ENCODE results near the gene UNC93A.
A peak's percentile ranks its signal among the peaks of the same experiment; 100 is the strongest.
"Not testable (repeated sequence)": the region's sequence is repeated elsewhere in the genome, so short reads cannot be mapped to it uniquely, and the experiment has no call there.

The UNC93A gene

DNA sequence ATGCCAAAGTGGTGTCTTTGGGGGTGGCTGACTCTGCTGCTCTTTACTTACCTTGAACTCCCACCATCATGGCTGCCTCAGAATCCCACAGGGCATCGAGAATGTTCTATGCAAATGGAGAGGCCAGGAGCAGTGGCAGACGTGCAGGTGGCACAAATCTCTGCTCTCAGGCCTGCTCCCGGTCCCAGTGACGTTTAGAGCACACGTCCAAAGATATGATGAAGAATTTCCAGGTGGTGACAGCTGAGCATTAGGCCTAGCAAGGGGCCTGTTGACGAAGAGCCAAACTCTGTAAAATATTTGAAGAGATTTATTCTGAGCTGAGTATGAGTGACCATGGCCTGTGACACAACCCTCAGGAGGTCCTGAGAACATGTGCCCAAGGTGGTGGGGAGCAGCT, 19.0 kb upstream of the UNC93A start:
- no peak for DNase-seq

DNA sequence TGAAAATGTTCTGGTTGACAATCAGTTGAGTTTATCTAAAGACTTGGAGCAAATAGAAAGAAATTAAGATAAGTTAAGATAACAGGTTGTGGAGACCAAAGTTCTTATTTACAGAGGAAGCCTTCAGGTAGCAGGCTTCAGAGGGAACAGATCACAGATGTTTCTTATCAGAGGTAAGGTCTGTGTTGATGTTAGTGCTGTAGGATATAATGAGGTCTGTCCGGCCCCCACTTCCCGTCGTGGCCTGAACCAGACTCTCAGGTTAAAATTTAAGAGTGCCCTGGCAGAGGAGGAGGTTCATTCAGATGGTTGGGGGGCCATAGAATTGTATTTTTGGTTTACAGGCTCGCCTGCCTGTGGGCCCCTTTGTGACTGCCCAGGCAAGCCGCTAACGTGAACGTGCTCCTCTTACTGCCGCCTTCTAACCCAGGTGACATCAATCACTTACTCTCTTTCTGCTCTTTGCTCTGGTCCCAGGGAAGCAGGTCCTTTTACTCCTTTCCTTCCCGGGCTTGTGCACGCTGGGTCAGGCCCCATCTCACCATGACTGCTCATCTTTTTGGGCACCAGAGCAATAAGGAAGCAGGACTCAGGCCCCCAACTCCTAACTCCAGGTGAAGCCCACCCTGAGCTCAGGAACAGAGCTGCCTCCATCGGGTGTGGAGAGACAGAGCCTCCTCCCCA, 18.3 kb upstream of the UNC93A start:
- no peak for DNase-seq

DNA sequence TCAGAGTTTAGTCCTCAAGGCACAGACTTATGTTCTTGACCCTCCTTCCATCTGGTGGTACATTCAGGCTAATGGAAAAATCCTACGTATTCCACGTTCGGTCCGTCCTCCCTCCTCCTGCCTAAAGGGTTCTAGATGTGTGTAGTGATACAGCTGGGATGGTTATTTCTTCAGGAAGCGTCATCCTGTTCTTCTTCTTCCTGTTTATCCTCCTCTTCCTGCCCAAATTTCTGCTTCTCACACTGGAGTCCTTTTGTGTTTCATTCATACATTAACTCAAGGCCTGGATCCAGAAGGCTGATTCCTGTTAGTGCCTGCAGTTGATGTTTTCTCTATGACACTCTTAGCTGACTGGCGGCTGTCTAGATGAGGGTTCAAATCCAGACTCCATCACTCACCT, 16.8 kb upstream of the UNC93A start:
- DNase-seq, result no peak

DNA sequence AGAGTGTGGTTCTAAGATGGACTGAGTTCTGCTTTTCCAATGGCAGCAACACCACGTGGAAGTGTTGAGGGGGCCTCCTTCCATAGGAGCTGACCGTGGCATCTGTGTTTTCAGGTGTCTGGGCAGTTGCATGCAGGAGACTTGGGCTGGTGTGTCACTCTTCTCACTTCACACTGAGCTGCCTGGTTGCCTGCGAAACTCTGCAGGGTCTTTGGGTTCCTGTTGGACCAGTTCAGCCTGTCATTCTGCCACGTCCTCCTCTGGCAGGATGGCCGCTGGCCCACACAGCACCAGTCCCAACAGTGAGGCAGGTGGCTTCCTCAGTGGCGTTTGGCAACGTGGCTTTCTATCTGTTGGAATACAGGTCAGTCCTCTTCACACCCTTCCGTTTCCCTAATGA, 16.1 kb upstream of the UNC93A start:
- DNase-seq, result no peak

DNA sequence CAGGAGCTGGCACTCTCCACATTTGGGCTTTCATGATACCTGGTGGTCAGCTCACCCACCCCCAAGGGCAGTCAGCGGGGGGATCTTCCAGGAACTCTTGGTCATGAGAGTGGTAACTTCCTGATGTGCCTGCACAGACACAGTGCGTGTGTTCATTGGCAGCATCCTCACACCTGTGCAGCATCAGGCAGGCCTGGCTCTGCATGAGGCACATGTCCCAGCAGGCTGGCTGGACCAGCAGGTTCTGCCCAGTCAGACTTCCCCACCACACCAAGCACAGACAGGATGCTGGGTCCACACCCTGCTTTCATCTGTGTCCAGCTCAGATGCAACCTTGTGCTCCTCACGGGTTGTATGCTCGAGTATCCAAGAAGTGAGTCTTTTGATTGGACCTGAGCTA, 15.7 kb upstream of the UNC93A start:
- no peak for DNase-seq

DNA sequence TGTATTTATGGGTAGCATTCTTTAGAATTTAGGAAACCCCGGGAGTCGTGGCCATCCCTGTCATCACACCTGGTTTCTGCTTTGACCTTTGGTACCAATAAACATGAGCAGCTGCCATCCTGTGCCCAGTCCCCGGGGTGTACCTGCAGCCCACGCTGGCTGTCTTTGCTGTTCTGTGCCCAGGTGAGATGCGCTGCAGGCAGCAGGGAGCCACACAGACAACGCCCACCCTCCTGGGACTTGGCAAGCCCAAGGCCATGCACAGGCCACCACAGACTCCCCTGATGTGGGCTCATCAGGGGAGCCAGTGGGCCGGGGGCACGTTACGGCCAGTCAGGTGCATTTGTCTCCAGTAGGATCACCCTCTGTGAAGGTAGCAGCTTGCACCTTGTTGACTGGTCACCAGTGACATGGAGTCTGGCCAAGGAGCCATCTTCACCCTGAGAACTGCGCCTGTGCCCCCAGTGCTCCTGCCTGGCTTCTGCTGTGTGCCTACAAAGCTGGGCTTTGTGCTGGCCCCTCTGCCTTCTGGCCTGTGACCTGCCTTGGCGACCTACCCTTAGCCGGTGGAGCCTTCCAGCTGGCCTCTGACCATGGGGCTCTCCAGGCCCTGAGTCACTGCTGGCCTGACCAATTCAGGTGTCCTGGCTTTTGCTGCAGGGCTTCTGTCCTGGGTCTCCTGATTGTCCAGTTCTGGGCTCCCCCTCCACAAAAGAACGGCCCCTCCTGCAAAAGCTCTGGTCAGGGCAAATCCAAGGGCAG, 14.2 kb upstream of the UNC93A start:
- no peak for DNase-seq

DNA sequence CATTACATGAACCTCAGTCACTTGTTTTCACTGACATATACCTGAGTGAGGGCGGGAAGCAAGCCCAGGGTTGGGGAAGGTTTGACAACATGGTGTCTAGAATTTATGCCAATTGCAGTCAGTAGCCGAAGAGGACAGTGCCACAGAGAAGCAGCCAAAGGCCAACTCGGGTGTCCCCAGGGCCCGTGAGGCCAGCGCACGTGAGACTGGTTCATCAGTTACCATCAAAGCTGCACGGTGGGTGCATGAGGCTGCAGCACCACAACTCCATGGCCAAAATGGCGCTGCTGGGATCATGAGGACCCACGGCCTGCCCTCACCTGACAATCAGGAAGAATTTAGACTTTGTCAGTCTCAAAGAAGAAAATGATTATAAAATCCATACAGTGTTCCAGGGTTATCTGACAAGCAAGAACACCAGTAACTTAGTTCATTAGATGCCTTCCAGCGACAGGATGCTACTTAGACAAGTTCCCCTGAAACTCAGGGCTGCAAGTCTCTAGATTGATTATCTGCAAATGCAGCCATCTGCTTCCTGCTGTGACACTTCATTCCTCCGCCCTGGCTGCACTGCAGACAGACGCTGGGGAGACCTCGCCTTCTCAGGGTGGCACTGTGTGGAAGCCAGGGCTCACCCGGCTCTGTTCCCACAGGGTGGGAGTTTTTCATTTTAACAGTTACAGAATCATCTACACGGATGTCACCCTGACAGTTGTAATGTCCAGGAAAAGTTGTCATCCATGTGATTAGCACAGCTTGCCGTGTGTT, 12.8 kb upstream of the UNC93A start:
- DNase-seq, result not testable (repeated sequence)

DNA sequence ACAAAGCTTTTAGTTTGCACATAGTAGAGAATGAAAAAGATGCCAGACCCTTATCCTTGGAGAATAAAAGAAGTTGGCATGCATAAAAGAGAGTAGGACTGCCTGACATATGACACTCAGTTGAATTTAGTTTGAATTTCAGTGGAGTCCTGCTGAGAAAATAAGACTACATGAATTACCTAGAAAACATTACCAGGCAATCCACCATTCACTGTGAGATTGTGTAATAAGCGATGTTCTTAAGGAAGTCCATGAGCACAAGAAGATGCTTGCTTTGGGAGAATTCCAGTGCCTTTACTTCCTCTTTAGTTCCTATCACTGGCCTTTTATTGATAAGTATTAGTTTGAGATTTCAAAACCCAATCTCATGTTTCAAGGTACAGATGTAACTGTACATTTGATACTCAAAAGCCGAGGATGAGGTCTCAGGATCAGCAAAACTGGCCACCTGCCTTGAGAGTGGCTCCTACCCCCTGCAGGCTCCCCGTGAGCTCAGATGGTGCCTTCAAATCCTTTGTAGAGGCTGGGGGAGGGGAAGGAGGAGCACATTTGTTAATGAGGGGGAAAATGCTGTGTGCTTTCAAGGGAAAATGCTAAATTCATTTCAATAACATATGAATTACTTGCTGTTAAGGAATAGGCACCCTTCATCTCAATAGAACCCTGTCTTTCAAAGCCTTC, 11.2 kb upstream of the UNC93A start:
- DNase-seq, result no peak

DNA sequence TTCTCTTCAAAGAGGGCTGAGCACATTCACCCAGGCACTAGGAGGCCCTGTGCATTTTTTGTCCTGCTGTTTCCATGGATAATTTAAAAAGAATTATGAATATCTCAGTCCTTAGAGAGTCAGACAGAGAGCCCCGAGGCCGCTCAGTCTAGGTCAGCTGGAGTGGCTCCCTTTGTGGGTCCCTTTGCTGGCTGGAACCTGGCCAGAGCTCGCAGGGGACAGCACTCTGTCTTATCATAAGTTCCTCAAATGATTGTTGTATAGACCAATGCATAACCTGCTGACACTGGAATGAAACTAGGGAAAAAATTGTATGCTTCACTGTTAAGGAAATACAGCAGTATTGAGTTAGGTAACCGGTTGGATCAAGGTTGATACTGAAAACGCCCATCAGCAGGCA, 10.6 kb upstream of the UNC93A start:
- DNase-seq, result not testable (repeated sequence)

DNA sequence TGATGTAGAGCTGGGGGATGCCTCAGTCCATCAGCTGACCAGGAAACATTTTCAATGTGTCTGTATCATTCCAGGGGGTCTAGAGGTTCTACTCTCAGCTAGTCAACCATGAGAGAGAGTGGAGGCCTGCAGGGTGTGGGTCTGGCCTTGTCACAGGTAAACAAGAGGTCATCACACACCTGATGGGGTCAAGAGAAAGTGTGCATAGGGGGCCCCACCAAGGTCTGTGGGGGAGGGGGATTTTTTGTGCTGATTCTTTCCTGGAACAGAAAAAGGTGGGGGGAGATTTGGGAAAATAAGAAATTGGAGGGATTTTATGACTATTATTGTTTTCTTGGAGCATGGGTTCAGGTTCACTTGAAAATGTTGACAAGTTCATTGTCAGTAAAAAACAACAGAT, 8.9 kb upstream of the UNC93A start:
- no peak for DNase-seq

DNA sequence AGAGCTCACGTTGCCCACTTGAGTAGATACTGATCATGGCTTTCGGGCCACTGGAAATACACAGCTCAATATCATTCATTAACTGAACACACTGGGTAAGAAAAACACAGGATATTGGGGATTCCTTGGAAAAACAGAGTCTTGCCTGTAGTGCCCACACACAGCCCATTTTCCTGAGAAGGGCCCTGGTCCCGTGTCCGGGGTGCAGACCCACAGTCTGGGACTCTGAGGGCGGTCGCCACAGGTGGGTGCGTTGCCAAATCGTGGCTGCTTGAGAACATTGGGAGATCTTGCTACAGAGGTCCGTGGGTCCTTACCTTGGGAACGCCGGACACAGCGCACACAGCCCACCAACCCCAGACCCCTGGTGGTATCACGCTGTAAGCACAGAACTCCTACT, 6.5 kb upstream of the UNC93A start:
- not testable (repeated sequence) for DNase-seq

DNA sequence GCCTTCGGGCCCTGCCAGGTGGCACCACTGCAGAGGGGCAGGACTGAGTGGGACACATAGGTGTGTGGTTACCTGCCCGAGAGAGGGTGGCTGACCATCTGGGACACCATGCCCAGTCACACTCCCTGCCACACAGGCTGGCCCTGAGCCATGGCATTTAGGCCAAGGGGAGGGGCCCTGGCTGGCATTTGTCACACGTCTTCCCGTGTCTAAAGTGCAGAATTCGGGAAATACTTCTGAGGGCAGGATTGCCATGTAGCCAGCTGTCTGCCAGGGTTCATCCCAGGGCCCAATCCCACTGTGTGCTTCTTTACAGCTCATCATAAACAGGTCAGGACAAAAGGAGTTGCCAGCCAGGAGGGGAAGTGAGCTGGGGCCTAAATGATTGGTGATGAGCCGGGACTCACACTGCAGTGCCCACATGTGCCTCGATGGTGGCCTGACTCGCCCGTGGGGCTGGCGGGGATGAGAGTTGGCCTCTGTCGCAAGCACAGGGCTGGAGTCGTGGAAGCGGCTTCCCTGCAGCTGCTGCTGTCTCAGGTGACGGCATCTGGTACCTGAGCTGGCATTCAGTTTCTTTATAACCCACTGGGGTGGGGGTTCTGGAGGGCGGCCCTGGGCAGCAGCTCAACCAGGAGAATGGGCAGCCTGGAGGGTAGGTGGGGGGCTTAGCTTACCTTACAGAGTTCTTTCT, 5.9 kb upstream of the UNC93A start:
- DNase-seq, result no peak

DNA sequence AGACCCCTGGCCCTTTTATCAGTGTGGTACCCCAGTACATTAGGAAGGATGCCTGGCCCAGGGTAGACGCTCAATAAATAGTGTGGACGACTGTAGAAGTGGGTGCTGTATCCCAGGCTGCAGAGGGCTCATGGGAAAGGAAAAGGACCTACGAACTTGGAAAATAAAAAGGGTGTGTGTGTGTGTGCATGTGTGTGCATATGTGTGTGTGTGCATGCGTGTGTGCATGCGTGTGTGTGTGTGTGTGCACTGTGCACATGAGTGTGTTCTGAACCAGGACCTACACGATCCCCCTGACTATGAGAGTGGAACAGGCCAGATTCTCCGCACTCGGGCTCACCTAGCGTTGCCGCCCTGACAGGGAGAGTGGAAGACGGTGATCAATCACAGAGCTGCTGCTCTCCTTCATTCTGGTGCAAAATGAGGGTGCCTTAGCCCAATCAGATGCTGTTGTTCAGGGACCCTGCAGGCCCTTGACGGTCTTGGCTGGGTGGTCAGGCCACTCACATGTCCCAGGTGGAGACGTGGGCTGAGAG, 3.5 kb upstream of the UNC93A start:
- no peak for DNase-seq

DNA sequence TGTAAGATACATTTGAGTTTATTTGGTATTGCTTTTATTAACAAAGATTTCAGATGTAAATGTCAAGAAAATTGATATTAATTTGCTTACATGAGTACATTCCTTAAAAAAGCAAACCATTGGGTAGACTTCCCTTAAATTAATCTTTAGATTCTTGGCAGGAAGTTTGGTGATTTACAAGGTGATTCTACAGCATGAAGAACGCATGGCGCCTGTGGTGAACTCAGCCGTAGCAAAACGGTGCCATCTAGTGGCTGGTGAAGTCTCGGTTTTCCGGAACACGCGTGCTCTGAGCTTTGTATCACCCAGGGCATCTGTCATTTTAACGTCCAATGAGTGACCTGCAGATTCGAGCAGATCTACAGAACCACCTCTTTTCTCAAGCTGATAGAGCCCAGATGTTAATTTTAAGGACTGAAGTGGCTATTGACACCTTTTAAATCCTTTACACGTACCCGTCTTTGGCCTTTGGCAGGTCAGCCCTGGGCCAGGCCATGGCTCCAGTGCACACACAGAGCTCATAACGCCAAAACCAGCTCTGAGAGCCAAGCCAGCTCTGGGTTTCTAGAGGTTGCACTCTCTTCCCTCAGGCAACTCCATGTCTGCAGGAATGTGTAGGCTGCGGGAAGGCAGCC, 2.4 kb upstream of the UNC93A start:
- DNase-seq, result peak in 1 of 2 donors; percentile 31

DNA sequence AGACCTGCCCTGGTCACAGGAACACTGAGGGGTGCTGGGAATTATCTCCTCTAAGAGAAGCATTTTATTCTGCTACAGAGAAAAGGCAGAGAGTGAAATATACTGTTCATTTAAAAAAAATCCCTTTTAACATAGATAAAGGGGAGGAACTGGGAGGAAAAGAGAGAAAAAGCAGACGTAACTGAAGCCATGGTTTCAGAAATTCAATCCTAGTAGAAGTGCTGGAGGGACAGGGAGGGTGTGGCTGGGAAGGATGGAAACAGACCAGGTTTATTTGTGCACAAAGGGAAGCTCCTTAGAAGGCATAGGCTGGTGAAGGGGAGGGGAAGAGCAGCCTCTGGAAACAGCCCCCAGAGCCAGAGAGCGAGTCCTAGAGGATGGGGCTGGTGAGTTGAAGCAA, 1.8 kb upstream of the UNC93A start:
- DNase-seq, result not testable (repeated sequence)

DNA sequence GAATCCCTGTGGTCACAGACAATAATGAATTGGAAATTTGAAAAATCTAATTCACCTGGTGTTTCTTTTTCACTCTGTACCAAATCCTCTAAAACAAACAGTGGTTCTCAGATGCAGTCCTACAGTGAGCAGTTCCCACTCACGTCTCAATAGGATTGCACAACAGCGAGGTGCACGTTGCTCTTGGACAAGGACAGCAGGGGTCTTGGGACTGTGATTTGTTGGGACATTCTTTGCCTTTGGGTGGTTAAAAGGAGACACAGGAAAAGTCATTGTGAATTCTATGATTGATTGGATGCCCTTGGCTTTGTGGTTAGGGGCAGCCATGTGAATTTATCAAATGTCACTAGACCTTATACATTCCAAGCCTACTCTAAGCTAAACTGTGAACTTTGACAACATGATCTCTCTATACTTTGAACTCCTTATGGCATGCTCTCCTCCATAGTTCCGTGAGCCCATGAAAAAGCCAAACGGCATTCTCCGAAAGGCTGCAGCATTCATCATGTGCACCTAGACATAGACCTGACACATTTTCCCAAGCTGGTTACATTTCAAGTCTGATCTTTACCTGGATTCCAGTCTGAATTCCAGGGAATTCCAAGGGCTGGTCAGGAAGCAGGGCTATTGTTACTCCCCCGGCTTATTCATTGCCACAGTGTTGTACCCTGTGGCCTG, 647 bp downstream of the UNC93A start:
- DNase-seq, result no peak

DNA sequence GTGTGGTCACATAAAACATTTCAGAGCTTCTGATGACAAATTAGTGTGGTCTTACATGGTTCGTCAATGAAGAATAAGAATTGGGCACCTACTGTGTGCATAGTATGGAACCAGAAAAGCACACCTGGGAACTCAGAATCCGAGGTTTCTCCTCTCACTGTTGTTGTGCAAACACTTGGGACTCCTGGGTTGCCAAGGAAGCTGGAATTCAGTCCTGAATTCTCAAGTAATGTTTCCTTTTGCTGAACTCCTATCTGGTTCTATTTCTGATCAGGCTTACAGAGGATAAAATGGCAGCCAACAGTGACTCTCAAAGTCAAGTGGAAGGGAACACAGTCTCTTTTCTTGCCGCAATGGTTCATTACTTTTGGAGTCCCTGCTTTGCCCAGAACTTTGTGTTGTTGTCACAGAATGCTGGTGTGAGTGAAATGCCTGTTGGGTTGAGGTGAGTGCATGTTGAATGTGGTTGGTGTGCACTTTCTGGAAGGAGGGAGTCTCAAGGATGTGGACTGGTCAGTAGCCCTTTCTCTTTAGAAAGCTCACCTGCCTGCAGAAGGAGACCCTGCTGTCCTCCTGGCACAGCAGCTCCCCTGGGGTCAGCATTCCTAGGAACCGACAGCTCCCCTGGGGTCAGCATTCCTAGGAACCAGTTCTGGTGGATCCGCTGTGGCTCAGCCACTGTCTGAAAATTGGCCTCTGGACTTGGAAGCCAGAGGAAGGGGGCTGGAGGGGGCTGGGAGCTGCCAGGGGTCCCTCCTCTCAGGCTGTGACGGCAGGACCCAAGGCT, 1.4 kb downstream of the UNC93A start:
- no peak for DNase-seq

DNA sequence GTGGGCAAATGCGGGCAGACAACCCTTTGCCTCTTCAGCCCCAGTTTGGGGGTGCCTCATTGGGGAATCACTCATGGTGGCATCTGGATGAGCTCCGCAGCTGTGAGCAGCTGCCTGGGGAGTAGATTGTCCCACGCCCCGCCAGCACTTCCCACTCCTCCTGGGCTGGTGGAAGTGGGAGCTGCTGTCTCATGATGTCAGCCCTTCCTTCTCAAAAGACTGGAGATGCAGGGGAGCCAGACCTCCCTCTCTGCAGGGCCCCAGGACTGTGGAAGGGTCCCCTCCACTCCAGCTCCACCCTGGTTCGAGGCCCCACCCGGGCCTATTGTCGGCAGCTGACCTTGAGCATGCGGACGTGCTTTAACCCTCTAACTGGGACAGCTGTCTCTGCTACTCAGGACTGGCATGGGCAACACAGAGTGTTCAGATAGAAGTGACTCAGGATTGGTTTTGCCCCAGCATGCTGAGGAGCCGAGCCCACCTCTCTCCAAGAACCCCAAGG, 2.0 kb downstream of the UNC93A start:
- no peak for DNase-seq

DNA sequence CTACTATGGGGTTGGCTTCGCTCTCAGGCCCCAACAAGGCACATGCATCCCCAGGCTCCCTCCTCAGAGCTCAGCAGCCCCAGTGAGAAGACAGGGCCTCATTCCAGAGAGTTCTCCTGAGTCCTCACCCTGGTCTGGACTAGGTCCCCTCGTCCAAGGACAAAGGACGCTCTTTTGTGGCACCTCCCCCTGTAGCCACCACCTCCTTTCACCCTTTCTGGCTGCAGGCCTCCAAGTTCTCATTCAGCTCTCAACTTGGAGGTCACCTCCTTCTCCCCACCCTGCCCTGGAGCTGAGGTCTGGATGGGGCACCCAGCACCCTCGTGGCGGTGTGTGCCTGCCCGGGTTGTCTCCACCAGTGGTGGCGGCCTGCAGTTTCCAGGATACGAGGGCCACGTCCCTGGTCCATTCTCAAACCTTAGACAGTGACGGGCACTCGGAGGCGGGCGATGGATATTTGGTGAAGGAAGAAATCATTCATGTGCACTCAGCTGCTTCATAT, 2.5 kb downstream of the UNC93A start:
- no peak for DNase-seq

DNA sequence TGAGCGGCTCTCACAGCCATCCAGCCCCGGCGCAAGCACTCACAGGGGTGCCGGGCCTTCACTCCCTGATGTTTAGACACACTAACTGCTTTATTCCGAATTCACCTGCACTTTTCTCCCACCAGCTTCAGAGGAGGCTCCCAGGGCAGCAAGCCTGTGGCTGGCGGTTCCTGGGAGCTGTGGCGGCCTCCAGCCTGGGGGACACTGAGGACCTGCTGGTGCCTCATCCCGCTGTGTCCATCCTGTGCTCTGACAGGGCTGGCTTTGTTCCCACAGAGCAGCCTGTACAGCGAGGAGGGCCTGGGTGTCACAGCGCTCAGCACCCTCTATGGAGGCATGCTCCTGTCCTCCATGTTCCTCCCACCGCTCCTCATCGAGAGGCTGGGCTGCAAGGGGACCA, 3.1 kb downstream of the UNC93A start:
- DNase-seq, result no peak

Data from CD4-positive, alpha-beta T cell treated with Interleukin-4 for 1 hour (primary cell).